Kidney (tissue), 14 donors: ENCODE results near the gene PPP1R14C. TPM values are rescaled to one million over a fixed set of nuclear protein-coding genes. Genes with fewer than 3 reads are reported as not detected.

ENCODE experiments used
- DNase-seq, 5 donors: peaks; one replicate each; pipeline ENCODE4 v3.0.0-alpha.2; 2013 to 2020
- FAIRE-seq: peaks from 2 replicates; lab custom pipeline; 2012; peaks lifted over from hg19 to GRCh38; lab: Jason Lieb, UNC
- H3K27ac ChIP-seq, 2 donors: one replicate each; pipeline ENCODE4 v1.7.0; 2013; ENCODE audit warnings: low read depth in 2 of 2, low read length in 2 of 2, inconsistent platforms in 1 of 2
- H3K27me3 ChIP-seq: one replicate; pipeline ENCODE4 v1.7.1; 2013; ENCODE audit warnings: low read length, inconsistent platforms; ENCODE audit not compliant: control insufficient read depth, insufficient read depth
- H3K36me3 ChIP-seq, 3 donors: one replicate each; pipeline versions ENCODE4 v1.7.0 to v1.7.1; 2013; ENCODE audit warnings: low read length in 3 of 3, control low read depth in 1 of 3, inconsistent platforms in 1 of 3; ENCODE audit not compliant: insufficient read depth in 3 of 3, control insufficient read depth in 2 of 3
- H3K4me1 ChIP-seq, 3 donors: one replicate each; pipeline versions ENCODE4 v1.7.0 to v1.7.1; 2013; ENCODE audit warnings: low read length in 3 of 3, inconsistent platforms in 1 of 3, low read depth in 1 of 3; ENCODE audit not compliant: control insufficient read depth in 2 of 3, insufficient read depth in 2 of 3
- H3K4me3 ChIP-seq, 3 donors: one replicate each; pipeline versions ENCODE4 v1.7.0 to v1.8.1; 2013; ENCODE audit warnings: low read length in 3 of 3, control low read depth in 1 of 3, inconsistent platforms in 1 of 3
- H3K9ac ChIP-seq, 3 donors: one replicate each; pipeline versions ENCODE4 v1.7.0 to v1.7.1; 2013; ENCODE audit warnings: low read length in 3 of 3, control low read depth in 1 of 3, inconsistent platforms in 1 of 3
- H3K9me3 ChIP-seq, 3 donors: one replicate each; pipeline versions ENCODE4 v1.7.0 to v1.7.1; 2013; ENCODE audit warnings: low read length in 3 of 3, control low read depth in 1 of 3, inconsistent platforms in 1 of 3; ENCODE audit not compliant: control insufficient read depth in 2 of 3, insufficient read depth in 1 of 3
- CTCF ChIP-seq: IDR thresholded peaks from 3 replicates; pipeline ENCODE4 v1.5.1; 2012; ENCODE audit warnings: mild to moderate bottlenecking, moderate library complexity, borderline replicate concordance; ENCODE audit not compliant: insufficient read depth; ENCODE audit errors: extremely low read depth
- intact Hi-C: fragments of 100-400 bp; cut with DNase I; formaldehyde crosslinking; loops from one replicate; pipeline ENCODE4 v1.11.1; 2022
- polyA plus RNA-seq: library from polyadenylated mRNA; stranded (reverse); fragments of 350-450 nt; fragmentation: Illumina TruSeq; extraction: RNeasy Lipid Tissue Mini Kit (QIAGEN cat#74804); gene quantifications from one replicate; pipeline ENCODE4 v1.2.3, GENCODE V29; 2014; ENCODE audit warnings: low read depth, low replicate concordance; ENCODE audit not compliant: insufficient read depth
- total RNA-seq: library from RNA; stranded (reverse); fragmentation: NEBNext Ultra II Directional; extraction: Animal tissue kit (Norgen Biotek cat#: 25700); gene quantifications from one replicate; pipeline ENCODE4 v1.2.1, GENCODE V29; 2021
- donor health status: control.
- donor health status: control.
- donor health status: control.
- donor health status: control.
- donor health status: control.
- donor health status: DM: yes; HTN: yes; CAD: no.
- donor health status: Normal renal cell carcinoma (clear cell type).

The PPP1R14C gene
- total and polyA plus RNA-seq, 2 donors from 2014 or later: 6.5 to 15.8 TPM

- H3K36me3 ChIP-seq: no peaks in the 10 kb centered on the region
- peaks cover 0 to 4% (median 2%) of the 10 kb centered on the region in 3 donors for H3K4me1 ChIP-seq
- FAIRE-seq (no peak), DNase-seq (peak; percentile 32 to 71 (median 56))
- peak overlapping the region; percentile 40 to 59 (median 42) for H3K4me3 ChIP-seq
- H3K27me3 ChIP-seq: peaks cover 10% of the 10 kb centered on the region
- no peaks in the 10 kb centered on the region for H3K9me3 ChIP-seq
- intact Hi-C loops: no loop called here
- TF ChIP-seq CTCF: no peak
- no peak overlapping the region for H3K27ac ChIP-seq
- H3K9ac ChIP-seq: peak overlapping the region in 1 of 3 donors; percentile 6
These were observed 861 bp downstream of the PPP1R14C start for GRCh38 chr6:150143516-150144293.

DNA sequence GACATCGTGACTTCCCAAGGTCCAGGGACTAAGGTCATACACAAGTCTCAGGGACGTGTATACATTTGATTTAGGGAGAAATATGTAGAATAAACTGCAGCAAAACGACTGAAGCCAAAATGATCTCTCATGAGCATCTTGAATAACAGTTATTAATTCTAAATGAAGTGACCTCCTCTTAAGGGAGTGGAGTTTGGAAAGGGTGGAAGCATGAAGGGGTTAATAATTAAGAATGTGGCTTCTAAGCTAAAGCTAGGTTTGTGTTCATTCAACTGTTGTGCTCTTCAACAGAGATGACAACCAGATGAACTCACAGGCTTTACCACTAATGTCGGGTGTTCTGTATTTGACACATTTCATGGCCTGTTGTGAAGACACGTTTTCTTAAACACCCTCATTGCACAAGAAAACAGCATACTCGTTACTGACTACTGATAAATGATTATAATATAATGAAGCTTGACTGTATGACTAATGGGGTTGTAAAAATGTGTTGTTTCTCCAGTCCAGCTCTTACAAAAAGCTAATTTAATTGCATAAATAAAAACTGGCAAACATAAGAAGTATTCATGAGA, 1.5 kb downstream of the PPP1R14C start:
- no peak overlapping the region for H3K27ac ChIP-seq
- H3K27me3 ChIP-seq: peaks cover 10% of the 10 kb centered on the region
- H3K4me1 ChIP-seq: peaks cover 0 to 4% (median 2%) of the 10 kb centered on the region in 3 donors
- FAIRE-seq (no peak), DNase-seq (peak in 1 of 5 donors; percentile 20)
- no peak for TF ChIP-seq CTCF
- no peaks in the 10 kb centered on the region for H3K9me3 ChIP-seq
- peak overlapping the region; percentile 40 to 59 (median 42) for H3K4me3 ChIP-seq
- no peaks in the 10 kb centered on the region for H3K36me3 ChIP-seq
- intact Hi-C loops: no loop called here
- H3K9ac ChIP-seq: peak overlapping the region in 1 of 3 donors; percentile 9

DNA sequence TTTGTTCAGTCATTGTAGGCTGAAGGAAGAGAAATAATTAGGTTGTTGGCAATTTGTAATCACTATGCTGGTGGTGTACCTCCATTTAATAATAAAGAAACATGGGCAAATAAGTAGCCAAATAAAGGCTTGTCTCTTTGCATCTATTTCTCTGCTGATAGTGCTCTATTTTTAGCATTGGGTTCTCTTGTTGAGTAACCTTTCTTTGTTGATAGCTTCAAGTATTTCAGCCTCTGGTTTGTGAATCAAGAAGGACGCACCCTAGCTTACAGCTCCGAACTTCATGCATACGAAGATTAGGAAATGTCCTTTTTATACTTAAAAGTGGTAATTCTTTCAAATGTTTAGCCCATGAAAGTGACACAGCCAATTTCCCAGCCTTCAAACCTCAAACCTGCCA, 2.6 kb downstream of the PPP1R14C start:
- intact Hi-C loops: no loop called here
- Histone ChIP-seq H3K27ac (no peak overlapping the region), H3K4me1 (peaks cover 0 to 4% (median 2%) of the 10 kb centered on the region in 3 donors), H3K27me3 (peaks cover 10% of the 10 kb centered on the region), H3K36me3 (no peaks in the 10 kb centered on the region), H3K9me3 (no peaks in the 10 kb centered on the region), H3K4me3 (no peak overlapping the region), H3K9ac (no peak overlapping the region)
- DNase-seq (no peak), FAIRE-seq (no peak)
- no peak for TF ChIP-seq CTCF
